Peyer's patch (tissue), 4 donors: ENCODE data around the gene PAX6. TPM values are rescaled to one million over a fixed set of nuclear protein-coding genes. Genes with fewer than 3 reads are reported as not detected.

Experiments
- DNase-seq, 3 donors: peaks; one replicate each; pipeline ENCODE4 v3.0.0-alpha.2; 2017 to 2019
- H3K27ac ChIP-seq, 4 donors: fragments of 200-600 bp; sonication (generic); one replicate each; pipeline ENCODE4 v1.5.1; 2016 to 2019
- H3K27me3 ChIP-seq, 2 donors: fragments of 200-600 bp; sonication (generic); one replicate each; pipeline ENCODE4 v1.5.1; 2019
- H3K36me3 ChIP-seq, 3 donors: fragments of 200-600 bp; sonication (generic); one replicate each; pipeline ENCODE4 v1.5.1; 2016 to 2019
- H3K4me1 ChIP-seq, 4 donors: fragments of 200-600 bp; sonication (generic); one replicate each; pipeline ENCODE4 v1.5.1; 2016 to 2019
- H3K4me3 ChIP-seq, 4 donors: fragments of 200-600 bp; sonication (generic); 1 replicate in 3 of 4; 2 replicates in 1 of 4; pipeline ENCODE4 v1.5.1; 2016 to 2019; ENCODE audit warnings: mild to moderate bottlenecking in 1 of 4
- H3K9me3 ChIP-seq, 4 donors: fragments of 200-600 bp; sonication (generic); one replicate each; pipeline ENCODE4 v1.5.1; 2016 to 2019; ENCODE audit warnings: mild to moderate bottlenecking in 1 of 4
- CTCF ChIP-seq, 6 experiments: fragments of 450-650 bp in 4 of 6; fragments of 200-600 bp in 2 of 6; sonication (generic) in 1 of 6; IDR thresholded peaks; one replicate each; pipeline ENCODE4 v1.5.1; 2017 to 2019; ENCODE audit warnings: antibody characterized with exemption in 6 of 6, mild to moderate bottlenecking in 3 of 6, moderate library complexity in 1 of 6
- POLR2A ChIP-seq, 2 donors: fragments of 450-650 bp; IDR thresholded peaks; one replicate each; pipeline ENCODE4 v1.5.1; 2017; ENCODE audit warnings: antibody characterized with exemption in 2 of 2, mild to moderate bottlenecking in 2 of 2, moderate library complexity in 2 of 2
- total RNA-seq, 4 donors: library from RNA; depleted of rRNA; stranded (reverse); fragments of >200 nt; gene quantifications; one replicate each; pipeline ENCODE4 v1.1.0, GENCODE V29; 2016

PAX6 gene
- total RNA-seq, 4 donors from 2014 or later: 2.5 to 5.1 (median 2.8) TPM; not detected in 1

- Histone ChIP-seq H3K27ac (no peak overlapping the region), H3K27me3 (peaks cover 0 to 79% of the 10 kb centered on the region in 2 donors), H3K4me3 (peak overlapping the region in 3 of 4 donors; percentile 1 to 38 (median 29)), H3K36me3 (no peaks in the 10 kb centered on the region), H3K4me1 (peaks cover 0 to 54% (median 8%) of the 10 kb centered on the region in 4 donors), H3K9me3 (no peaks in the 10 kb centered on the region)
- peak in 1 of 3 donors; percentile 53 for DNase-seq
- TF ChIP-seq CTCF (IDR thresholded peaks at IDR 0.05) (no peak), POLR2A (IDR thresholded peaks at IDR 0.05) (no peak)
Measured at GRCh38 chr11:31817621-31818424, 6.7 kb upstream of the PAX6 start.

- Histone ChIP-seq H3K36me3 (no peaks in the 10 kb centered on the region), H3K27me3 (peaks cover 0 to 86% of the 10 kb centered on the region in 2 donors), H3K27ac (no peak overlapping the region), H3K4me3 (peak overlapping the region in 3 of 4 donors; percentile 1 to 38 (median 29)), H3K9me3 (no peaks in the 10 kb centered on the region), H3K4me1 (peaks cover 0 to 61% (median 14%) of the 10 kb centered on the region in 4 donors)
- no peak for TF ChIP-seq POLR2A (IDR thresholded peaks at IDR 0.05)
- no peak for TF ChIP-seq CTCF (IDR thresholded peaks at IDR 0.05)
- peak in 1 of 3 donors; percentile 48 for DNase-seq
Measured at GRCh38 chr11:31817054-31817620, 6.0 kb upstream of the PAX6 start.

- Histone ChIP-seq H3K4me3 (peak overlapping the region in 2 of 4 donors; percentile 29 to 38), H3K36me3 (no peaks in the 10 kb centered on the region), H3K27ac (no peak overlapping the region), H3K27me3 (peaks cover 0 to 92% of the 10 kb centered on the region in 2 donors), H3K9me3 (peaks cover 0 to 5% (median 0%) of the 10 kb centered on the region in 4 donors), H3K4me1 (peaks cover 0 to 67% (median 17%) of the 10 kb centered on the region in 4 donors)
- TF ChIP-seq POLR2A (IDR thresholded peaks at IDR 0.05): no peak
- no peak for TF ChIP-seq CTCF (IDR thresholded peaks at IDR 0.05)
- DNase-seq: peak in 1 of 3 donors; percentile 53
Measured at GRCh38 chr11:31816468-31817053, 5.4 kb upstream of the PAX6 start.

GRCh38 chr11:31815711-31816467 lies 4.8 kb upstream of the PAX6 start:
- H3K36me3 ChIP-seq: no peaks in the 10 kb centered on the region
- peaks cover 0 to 99% of the 10 kb centered on the region in 2 donors for H3K27me3 ChIP-seq
- TF ChIP-seq CTCF (IDR thresholded peaks at IDR 0.05) (no peak), POLR2A (IDR thresholded peaks at IDR 0.05) (no peak)
- H3K4me3 ChIP-seq: peak overlapping the region in 2 of 4 donors; percentile 29 to 38
- H3K4me1 ChIP-seq: peaks cover 0 to 73% (median 22%) of the 10 kb centered on the region in 4 donors
- no peak overlapping the region for H3K27ac ChIP-seq
- peaks cover 0 to 10% (median 0%) of the 10 kb centered on the region in 4 donors for H3K9me3 ChIP-seq
- peak in 1 of 3 donors; percentile 47 for DNase-seq
